NCI-H1694 treated with DMSO at 0.1 percent for 48 hours (cell line): ENCODE results near the gene ARHGAP19.
"Not testable (repeated sequence)": the region's sequence is repeated elsewhere in the genome, so short reads cannot be mapped to it uniquely, and the experiment has no call there.

ENCODE experiments used
- DNase-seq: peaks from one replicate; lab custom pipeline; 2025; lab: John Stamatoyannopoulos, UW

ARHGAP19 gene

DNA sequence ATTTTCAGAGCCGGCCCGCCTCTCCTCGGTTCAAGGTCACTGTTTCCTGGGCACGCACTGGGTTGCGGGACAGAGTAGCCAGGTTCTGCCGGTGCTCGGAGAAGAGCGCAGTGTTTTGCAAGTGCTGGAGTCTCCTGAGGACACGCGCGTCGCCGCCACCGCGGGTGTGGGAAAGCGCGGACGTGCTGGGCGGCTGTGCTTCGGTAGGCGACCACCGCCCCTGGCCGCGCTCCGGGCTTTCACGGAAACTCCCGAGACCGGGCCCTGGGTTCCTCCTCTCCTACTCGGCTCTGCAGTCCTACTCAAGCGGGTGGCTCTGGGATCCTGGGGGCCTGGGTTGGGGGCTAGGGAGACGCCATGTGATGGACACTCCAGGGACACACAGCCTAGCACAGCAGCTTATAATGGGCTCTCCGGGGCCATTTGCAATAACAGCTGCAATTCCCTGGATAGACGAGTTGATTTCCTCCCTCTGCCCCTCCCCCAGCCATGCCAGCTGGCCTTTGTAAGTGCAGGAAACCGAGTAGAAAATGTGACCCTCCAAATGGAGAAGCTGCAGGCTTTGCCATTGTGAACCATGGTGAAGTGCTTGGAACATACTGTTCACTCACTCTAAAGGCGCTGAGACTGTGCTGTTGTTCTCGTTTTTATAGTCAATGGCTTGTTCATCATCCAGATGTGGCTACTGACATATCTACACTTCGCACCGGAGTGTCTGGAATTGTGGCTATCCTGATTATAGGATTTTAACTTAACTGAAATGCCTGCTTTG, 28.8 kb upstream of the ARHGAP19 start:
- no peak for DNase-seq

DNA sequence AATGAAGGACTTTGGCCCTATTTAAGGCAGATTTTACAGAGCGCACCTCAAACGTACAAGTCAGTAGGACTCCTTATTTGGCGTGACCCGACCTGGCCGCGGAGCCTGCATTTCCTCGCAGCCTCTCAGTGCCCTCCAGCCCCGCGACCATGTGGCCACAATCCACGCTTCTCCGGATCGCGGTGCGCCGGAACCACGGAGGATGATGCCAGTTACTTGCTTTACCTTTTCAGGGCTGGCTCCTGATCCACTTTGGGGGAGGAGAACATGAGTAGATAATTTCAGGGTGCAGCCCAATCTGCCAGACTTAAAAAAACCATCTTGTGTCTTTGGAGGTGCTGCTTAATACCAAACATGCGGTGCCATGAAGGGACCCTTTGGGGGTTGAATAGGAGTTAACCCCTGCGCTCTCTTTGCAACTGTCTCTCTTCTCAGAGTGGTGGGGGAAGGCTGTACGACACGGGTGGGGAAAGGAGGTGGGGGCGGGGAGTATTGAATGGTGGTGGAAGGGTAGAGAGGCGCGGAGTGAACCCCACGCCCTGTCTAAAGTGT, 28.1 kb upstream of the ARHGAP19 start:
- DNase-seq: no peak

- no peak for DNase-seq
Measured at GRCh38 chr10:97319671-97320479, 27.4 kb upstream of the ARHGAP19 start.

- DNase-seq: peak; percentile 60
Measured at GRCh38 chr10:97318772-97319651, 26.6 kb upstream of the ARHGAP19 start, which contains the start of gene FRAT1. TSS of gene FRAT1 (plus strand) at chr10:97319271. CDS start at chr10:97319454, 183 bp downstream.

DNA sequence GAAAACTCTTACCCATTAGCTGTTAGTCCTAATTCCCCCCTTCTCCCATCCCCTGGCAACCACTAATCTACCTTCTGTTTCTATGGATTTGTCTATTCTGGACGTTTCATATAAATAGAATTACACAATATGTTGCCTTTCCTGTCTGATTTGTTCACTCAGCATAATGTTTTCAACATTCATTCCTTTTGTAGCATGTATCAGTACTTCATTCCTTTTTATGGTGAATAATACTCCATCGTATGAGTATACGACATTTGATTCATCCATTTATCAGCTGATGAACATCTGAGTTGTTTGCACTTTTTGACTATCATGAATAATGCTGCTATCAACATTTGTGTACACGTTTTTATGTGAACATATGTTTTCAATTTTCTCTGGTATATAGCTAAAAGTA, 22.2 kb upstream of the ARHGAP19 start:
- no peak for DNase-seq

DNA sequence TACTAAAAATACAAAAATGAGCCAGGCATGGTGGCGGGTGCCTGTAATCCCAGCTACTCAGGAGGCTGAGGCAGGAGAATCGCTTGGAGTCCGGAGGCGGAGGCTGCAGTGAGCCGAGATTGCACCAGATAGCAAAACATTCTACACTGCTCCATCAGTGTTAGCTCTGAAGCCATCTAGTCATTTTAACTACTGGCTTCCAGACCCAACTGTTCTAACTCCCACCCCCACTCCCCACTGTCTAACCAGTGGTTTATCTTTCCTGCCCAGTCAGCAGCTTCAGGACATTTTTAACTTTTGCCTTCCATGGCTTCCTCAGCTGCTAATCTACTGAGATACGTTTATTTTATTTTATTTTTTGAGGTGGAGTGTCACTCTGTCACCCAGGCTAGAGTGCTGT, 20.5 kb upstream of the ARHGAP19 start:
- no peak for DNase-seq

GRCh38 chr10:97311111-97311626, 18.7 kb upstream of the ARHGAP19 start:
- no peak for DNase-seq

- DNase-seq: no peak
Measured at GRCh38 chr10:97307866-97308780, 15.7 kb upstream of the ARHGAP19 start.

DNA sequence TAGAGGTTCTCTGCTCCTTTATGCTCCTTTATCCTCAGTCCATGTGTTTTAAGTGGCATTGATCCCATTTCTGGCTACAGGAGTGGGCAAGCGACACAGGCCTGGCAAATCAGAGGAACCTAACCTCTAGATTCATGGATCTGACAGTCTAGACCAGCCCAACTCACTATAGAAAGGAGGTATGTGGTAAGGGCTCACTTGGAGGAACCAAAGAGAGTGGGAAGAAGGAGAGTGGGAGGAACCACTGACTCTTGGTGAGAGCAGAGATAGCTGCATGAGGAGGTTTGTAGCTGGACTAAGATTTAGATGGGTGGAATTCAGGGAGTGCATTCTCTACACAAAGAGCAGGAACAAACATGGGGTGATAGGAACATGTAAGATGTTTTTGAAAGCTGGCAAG, 15.0 kb upstream of the ARHGAP19 start:
- DNase-seq: no peak

DNA sequence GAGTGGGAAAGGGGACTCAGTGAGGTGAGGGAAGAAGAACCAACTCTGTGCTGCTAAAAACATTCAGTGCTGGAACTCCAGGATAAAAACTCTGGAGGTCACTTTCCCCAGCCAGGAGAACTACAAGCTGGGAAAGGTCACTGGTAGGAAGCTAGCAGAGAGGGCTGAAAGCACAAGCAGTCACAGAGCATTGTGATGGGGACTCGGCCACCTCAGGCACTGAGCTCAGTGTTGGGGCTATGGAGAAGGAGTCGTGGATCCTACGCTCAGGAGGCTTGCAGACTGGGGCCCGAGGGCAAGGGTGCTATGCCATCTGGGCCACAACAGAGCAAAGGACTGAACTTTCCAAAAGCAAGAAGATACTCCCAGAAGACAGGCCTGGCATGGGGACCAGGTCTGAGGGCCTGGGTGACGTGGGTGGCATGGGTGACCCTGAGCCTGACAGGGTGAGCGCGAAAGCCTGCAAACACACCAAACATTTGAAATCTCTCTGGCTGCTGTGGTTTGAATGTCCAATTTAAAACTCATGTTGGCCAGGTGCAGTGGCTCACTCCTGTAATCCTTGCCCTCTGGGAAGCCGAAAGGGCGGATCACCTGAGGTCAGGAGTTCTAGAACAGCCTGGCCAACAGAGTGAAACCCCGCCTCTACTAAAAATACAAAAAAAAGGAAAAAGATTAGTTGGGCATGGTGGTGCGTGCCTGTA, 9.8 kb upstream of the ARHGAP19 start:
- no peak for DNase-seq

DNA sequence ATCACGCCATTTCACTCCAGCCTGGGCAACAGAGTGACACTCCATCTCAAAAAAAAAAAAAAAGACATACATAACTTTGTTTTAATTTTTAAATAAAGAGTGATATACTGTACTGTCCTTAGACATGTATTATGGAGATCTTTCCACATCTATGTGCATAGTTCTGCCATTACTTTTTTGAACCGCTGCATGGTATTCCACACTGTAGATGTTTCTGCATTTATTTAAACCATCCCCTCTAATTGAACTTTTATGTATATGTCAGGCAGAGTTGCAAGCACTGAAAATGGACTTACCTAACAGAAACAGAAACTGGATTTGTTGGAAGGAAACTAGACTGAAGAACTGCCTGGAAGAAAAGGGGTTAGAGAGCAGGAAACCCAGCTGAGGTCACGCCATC, 8.5 kb upstream of the ARHGAP19 start:
- no peak for DNase-seq

DNA sequence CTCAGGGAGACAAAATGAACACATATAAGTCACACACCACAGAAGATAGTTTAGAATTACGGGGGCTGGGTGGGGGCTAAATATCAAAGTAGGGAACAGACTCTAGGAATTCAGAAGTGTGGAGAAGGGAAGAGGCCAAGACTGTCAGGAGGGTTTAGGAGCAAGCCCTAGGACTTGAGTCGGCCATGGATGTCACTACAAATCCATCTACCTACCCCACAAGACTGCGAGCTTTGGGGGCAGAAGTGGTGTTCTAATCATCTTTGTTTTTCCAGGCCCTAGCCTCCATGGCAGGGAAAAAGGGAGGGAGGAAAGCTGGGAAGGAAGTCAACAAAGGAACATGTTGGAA, 5.8 kb upstream of the ARHGAP19 start:
- DNase-seq: no peak

DNA sequence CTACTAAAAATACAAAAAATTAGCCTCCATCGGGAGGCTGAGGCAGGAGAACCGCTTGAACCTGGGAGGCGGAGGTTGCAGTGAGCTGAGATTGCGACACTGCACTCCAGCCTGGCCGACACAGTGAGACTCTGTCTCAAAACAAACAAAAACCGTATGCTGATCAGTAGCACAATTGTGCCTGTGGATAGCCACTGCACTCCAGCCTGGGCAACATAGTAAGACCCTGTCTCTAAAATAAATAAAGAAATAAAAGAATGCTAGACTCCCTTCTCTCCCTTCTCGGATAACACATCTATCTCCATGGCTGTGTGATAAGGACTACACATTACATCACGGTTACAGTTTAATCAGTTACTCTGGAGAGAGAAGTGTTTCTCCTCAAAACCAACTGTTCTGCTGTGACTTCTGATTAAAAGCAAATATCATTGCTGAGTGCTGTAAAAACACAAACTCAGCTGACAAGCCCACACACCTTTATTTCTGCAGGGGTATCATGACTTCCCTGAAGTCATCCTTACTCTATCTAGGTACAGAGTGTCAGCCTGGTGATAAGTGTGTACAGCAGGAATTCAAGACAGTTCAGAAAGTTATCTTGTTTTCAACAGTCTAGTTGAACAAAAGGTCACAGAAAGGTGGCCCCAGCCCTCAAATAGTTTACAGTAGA, 5.3 kb upstream of the ARHGAP19 start:
- no peak for DNase-seq

DNA sequence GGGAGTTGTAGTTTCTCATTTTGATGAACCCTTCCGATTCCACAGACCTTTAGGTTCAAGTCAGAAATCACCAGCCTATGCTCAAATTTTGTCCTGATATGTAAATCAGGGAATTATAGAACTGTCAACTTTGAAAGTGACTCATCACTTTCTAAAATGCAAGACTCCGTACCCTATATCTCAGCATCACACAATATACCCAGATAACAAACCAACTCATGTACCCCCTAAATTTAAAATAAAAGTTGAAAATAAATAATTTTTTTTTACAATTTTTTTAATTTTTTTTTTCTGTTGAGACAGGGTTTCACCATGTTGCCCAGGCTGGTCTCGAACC, 393 bp upstream of the ARHGAP19 start:
- DNase-seq: no peak

GRCh38 chr10:97291357-97292096, 910 bp downstream of the ARHGAP19 start:
- DNase-seq: no peak

GRCh38 chr10:97290576-97291356, 1.7 kb downstream of the ARHGAP19 start:
- DNase-seq: not testable (repeated sequence)

DNA sequence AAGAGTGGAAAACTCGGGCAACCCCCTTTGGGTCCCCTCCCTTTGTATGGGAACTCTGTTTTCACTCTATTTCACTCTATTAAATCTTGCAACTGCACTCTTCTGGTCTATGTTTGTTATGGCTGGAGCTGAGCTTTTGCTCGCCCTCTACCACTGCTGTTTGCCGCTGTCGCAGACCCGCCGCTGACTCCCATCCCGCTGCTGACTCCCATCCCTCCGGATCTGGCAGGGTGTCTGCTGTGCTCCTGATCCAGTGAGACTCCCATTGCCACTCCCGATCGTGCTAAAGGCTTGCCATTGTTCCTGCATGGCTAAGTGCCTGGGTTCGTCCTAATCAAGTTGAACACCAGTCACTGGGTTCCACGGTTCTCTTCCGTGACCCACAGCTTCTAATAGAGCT, 2.4 kb downstream of the ARHGAP19 start:
- not testable (repeated sequence) for DNase-seq

- no peak for DNase-seq
Measured at GRCh38 chr10:97280783-97281182, 11.7 kb downstream of the ARHGAP19 start.
